HG02970 (cell line): ENCODE results near the gene TRIP13.
"Not testable (repeated sequence)": the region's sequence is repeated elsewhere in the genome, so short reads cannot be mapped to it uniquely, and the experiment has no call there.

Experiments used
- ATAC-seq: cut with Tn5 transposase; IDR thresholded peaks from one replicate; pipeline ENCODE4 v1.9.1; 2021; ENCODE audit warnings: mild to moderate bottlenecking, moderate library complexity, moderate number of reproducible peaks; ENCODE audit not compliant: unreplicated experiment, low FRiP score

TRIP13 gene

DNA sequence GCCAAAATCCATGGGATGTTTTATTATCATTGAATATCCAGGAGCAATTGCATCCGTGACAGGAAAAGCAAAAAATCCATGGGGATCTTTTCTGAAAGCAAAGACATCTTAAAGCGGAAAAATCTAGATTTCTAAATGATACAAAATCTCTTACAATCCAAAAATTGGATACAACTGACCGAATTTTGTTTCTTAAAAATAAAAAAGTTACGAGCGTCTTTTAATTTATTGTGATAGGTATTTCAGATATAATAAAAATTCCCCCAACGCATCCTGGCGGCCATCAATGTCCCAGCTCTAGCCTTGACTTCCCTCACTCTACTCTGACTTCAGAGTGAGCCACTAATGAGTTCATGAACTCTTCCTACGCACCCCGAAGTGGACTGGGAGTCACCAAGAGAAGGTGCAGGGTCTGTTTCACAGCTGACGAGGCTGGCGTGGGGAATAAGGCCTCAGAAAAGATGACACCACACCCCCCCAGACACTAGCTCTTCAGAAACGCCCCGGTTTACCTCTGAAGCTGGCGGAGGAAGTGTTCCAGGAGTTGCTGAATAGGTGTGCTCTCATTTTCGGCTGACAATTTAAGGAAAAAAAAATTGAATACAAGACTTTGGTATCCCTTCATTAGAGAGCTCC is 3.5 kb upstream of the TRIP13 start:
- ATAC-seq: no peak

DNA sequence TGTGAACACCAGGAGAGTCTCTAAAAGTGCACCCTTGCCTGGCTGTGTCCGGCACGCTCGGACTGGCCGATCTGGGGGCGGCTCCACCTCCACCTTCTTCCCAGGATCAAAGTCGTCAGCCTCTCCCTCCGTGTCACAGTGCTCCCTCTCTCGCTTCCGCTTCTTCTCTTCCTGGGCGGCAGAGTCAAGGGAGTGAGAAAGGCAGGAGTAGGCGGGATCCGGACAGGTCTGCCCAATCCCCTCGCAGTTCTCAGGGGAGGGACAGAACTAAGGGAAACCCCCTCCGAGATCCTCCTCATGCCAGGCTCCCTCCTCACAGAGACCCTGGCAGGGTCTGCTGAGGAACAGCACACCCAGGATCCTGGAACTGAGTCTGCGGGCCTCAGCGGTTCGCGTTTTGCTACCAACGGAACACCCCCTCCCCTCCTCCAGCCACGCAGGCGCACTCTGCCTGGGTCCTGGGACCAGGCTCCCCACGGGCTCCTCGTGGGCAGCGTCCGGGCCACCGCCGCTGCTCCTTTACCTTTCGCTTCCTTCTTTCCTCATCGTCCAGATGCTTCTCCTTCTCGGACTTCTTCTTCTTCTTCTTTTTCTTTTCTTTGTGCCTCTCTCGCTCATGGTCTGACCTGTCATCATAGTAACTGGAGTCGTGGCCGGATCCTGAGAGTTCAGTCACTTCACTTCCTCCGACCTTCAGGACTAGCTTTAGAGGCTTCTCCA is 1.4 kb upstream of the TRIP13 start:
- no peak for ATAC-seq

DNA sequence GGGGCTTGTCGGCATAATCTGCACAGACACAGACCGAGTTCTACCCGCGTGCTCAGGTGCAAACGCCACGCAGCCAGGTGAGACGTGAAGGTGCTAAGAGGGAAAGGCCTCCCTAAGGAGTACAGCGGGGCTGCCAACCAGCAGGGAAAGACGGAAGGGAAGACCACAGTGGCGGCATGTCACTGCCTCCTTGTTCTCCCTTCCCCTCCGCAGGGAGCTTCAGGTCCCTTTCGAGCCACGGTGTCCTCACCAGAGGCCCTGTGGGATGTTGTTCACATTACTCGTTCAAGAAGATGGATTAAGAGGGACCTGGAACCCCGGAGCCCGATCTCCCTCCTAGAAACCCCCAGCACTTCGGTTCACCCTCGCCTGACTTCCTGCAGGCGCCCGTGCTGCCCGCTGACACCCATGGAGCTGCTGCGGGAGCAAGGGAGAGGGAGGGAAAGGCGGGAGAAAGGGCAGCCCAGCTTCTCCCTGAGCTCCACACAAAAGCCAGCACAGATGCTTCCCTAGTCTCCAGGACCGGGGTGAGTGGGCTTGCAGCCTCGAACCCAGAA is 769 bp upstream of the TRIP13 start:
- ATAC-seq: no peak

DNA sequence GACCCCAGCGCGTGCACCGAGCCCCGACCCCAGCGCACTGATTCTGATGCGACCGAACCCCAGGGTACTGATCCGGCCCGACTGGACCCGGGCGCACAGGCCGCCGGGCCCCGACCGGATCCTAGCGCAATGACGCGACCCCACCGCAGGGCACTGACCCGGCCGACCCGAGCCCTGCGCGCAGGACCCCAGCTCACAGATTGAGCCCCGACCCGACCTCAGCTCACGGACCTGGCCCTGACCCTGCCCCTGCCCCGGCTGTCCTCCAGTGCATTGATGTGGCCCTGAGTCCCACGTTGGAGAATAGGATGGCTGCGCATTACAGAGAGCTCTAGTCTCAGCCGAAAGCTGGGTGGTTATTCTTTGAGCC is 438 bp downstream of the TRIP13 start:
- ATAC-seq: no peak

DNA sequence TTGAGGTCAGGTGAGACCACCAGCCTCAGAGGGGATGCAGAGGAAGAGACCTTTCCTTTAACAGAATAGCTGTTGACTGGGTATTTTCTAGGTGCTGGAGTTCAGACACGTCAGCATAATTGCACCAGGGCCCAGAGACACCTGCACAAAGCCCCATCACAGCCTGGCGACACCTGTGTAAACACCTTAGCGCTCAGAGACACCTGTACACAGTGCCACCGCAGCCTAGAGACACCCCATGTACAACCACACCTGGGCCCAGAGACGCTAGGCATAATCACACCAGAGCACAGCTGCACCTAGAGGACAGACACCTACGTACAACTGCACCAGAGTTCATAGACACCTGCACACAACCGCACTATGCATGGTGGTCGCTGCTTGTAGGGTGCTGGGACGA is 1.0 kb downstream of the TRIP13 start:
- no peak for ATAC-seq

DNA sequence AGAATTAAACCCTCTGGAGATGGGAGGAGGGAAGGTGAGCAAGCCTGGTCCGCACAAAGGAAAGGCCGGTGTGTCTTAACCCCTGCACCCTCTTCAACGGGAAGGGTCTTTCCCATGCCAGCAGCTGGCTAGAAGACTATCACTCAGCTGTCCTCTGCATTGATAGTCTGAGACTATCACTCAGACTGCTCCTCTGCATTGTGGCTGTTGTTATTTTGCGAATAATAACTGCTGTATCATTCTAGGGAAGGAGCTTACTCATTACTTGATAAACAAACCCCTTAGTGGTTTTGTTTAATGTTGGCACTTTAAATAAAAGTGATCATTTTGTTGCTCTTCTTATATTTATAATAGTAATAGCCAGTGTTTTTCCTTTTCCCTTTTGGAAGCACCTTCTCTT is 8.1 kb downstream of the TRIP13 start:
- no peak for ATAC-seq

DNA sequence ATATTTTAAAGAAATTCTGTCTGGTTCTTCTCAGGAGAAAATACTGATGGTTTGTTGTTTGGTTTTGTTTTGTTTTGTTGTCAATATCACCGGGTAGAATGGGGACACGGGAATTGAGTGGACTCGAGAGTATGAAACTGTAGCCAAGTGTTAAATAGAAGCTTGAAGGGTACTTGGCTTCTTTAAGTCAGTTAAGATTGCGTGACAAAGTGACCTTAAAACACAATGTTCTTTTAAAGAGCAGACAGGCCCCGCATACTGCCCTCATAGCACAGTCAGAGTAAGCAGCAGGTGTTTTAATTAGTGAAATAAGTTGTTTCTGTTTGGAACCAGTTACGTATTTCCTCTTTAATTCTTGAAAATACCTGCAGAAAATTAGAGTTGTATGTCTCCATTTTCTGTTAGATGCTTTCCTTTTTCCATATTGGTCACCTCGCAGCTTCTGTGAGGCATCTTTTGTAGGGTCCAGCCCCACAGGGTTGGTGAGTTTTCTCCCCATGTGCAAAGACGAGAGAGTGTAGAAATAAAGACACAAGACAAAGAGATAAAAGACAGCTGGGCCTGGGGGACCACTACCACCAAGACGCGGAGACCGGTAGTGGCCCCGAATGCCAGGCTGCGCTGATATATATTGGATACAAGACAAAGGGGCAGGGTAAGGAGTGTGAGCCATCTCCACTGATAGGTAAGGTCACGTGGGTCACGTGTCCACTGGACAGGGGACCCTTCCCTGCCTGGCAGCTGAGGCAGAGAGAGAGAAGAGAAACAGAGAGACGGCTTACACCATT is 9.6 kb downstream of the TRIP13 start:
- ATAC-seq: no peak

DNA sequence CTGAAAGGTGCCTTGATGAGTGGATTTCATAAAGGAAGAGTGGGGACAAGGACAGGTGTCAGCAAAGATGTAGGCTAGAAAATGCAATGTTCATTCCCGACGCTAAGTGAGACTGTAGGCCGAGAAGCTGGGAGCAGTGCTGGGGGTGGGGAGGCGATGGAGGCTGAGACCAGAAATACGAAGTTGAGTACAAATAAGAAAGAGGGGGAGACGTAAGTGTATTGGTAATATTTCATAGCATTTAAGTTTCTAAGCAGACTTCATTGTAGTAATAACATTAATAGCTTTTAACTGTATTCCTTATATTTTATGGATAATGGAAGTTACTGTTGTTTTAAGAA is 11.0 kb downstream of the TRIP13 start:
- ATAC-seq: no peak

DNA sequence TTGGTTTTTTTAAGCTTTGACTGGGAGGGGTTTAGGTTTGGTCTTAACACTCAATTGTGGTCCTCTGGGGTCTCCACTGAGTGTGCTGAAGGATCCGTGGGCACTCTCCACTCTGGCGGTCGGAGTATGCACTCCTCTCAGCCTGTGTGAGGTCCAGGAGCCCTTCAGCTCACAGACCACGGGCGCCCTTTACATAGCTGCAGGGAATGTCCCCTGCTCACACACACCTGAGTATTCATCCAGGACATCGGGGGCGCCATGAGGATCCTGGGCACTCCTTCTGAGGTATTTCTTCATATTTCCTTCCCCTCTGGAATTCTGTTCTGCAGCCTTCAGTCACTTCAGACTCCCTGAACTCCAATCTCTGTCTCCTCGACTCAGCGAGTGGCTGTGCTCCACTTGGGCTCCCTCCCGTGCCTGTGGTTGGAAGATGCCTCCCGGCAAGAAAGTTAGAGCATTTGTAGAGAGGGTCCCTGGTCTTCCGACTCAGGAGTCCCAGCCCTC is 12.5 kb downstream of the TRIP13 start:
- no peak for ATAC-seq

DNA sequence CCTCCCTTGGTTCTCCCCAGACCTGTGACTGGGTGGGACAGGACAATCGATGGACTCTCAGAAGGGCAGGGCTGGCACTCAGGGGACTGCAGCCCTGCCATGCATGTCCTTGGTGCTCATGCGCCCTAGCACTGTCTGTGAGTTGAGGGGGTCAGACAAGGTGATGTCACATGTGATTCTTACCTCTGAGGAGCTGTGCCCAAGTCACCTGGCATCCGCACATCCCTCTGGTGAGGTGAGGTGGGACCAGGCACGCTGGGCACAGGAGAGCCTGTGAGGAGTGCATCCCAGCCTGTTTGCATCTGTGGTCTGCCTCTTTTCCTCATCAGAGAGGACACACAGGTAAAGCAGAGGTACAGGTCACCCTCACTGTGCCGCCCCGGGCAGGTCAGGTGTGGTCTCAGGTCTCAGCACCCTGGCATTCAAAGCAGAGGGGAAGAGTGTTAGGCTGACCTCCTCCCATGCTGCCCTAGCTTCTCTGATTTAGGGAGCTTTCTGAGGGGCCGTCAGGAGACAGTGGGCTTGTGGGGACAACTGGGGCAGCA is 14.8 kb downstream of the TRIP13 start:
- no peak for ATAC-seq

DNA sequence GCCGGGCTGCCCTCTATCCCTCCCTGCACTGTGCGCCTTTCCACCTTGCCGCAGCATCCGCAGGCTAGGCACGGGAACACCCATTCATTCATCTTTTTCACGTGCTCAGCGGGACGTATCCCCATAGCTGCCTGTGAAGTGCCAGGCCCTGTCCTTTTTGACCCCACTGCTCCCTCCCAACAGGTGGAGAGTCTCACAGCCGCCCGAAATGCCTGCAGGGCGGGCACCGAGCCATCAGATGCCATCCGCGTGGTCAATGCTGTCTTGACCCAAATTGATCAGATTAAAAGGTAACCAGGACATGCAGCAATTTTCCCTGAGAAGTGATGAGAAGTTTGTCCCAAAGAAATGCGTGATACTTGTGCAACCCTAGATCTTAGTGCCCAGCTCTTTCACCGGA is 15.5 kb downstream of the TRIP13 start:
- ATAC-seq: no peak

DNA sequence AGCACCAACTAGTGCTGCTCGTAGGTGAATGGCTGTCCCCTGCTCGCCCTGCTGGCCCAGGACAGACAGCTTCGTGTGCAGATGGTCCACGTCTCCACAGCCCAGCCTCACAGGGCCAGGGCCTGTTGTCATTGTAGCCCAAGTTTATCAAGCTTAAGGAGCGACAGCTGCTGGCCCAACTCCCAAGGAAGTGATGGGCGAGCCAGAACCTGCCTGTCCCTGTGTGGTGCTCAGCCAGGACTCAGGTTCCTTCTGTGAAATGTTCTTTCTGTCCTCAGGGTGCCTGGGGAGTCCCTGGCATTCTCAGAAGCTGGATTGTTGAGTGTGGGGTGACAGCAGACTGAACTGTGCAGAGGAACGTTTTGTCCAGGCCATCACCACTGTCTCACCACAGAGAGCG is 16.4 kb downstream of the TRIP13 start:
- ATAC-seq: no peak

DNA sequence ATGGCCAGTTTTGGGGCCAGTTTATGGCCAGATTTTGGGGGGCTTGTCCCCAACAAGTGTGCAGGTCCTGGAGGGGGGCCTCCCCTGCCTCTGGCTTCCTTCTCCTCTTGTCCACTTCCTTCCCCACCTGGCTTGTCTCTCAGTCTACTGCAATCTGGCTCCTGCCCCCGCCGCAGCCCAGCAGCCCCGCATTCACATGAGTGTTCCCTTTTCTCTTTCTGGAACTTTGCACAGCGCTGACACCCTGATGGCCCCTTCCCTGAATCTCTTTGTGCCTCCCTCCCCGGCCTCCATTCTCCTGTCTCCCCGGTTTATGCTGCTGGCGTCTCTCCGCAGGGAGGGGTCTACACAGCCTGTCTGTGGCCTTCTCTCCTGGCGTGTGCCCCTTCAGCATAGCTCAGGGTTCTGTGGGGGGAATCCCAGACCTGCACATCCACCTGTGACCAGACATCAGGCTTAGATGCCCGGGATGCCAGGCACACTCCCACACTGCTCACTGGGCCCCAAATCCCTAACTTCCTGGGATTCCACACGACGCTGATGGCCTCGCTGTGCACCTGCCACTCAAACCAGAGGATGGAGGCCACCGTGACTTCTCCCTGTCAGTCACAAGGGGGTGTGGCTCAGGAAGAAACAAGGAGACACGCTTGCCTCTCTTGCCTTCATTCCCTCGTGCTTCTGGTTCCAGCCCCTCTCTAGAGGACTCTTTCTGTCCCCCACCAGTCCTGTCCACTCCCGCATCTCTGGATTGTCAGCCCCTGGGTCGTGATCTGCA is 17.5 kb downstream of the TRIP13 start:
- ATAC-seq: no peak

DNA sequence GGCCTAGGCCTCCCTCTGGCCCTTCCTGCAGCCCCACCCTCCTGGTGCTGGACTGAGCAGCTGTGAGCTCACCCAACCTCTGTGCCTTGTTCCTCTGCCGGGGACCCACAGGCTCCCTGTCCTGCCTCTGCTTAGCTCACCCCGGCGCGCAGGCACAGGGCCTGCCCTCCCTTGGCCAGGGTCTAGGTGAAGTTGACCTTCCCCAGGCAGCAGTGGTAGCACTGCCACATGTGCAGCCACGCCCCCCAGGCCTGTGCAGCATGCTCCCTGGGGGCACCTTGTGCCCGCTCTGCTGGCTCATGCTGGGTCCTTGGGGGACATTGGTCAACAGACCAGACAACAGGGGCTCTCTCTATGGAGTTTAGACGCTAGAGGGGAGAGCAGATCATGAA is 18.1 kb downstream of the TRIP13 start:
- no peak for ATAC-seq

DNA sequence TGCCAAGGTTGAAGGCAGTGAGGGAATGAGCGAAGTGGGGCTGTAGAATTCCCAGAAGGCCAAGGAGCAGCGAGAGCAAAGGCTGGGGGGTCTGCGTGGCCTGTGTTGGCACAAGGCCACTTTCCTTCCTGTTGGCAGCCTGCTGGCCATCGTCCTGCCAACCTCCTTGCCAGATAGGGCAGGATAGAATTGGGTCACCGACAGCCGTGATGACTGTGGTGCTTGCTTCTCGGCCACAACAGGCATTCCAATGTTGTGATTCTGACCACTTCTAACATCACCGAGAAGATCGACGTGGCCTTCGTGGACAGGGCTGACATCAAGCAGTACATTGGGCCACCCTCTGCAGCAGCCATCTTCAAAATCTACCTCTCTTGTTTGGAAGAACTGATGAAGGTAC is 18.9 kb downstream of the TRIP13 start:
- ATAC-seq: no peak

DNA sequence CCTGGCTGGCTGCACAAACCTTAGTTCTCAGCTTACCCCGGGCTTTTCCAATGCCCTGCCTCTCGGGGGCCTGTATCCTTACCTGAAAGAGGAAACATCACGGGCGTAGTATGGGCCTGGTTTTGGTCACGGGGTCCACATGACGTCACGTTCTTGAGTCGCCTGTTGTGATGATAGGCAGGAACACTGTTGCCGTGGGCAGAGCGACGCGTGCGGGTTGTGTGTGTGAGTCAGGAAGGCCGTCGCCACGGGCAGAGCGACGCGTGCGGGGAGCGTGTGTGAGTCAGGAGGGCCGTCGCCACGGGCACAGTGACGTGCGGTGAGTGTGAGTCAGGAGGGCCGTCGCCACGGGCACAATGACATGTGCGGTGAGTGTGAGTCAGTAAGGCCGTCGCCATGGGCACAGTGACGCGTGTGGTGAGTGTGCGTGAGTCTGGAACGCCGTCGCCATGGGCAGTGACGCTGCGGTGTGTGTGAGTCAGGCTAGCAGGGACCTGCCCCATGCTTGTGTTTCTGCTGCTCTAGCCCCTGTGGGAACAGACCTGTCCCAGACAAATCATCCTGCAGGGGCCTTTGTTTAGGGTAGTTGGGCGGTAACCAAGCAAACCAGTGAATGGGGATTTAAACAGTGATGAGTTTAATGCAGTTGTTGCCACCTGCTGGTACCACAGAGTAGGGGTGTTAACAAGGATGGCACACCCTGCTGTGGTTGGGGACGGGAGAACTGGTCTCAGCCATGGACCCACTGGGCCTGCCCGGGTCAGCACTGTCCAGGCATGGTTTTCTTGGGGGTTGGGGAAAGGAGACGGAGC is 19.8 kb downstream of the TRIP13 start:
- ATAC-seq: no peak

DNA sequence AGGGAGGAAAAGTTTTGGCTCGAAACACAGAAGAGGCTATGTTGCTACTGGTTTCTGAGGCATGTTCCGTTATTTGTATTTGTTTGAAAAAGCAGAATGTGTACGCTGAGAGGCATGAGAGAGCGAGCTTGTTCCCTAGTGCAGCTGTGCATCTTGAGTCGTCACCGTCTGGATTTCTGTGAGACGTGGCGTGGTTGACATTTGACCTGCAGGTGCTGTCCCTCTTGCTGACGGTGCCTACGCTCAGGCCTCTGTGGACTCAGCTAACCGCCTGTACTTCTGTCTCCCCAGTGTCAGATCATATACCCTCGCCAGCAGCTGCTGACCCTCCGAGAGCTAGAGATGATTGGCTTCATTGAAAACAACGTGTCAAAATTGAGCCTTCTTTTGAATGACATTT is 21.5 kb downstream of the TRIP13 start:
- no peak for ATAC-seq

DNA sequence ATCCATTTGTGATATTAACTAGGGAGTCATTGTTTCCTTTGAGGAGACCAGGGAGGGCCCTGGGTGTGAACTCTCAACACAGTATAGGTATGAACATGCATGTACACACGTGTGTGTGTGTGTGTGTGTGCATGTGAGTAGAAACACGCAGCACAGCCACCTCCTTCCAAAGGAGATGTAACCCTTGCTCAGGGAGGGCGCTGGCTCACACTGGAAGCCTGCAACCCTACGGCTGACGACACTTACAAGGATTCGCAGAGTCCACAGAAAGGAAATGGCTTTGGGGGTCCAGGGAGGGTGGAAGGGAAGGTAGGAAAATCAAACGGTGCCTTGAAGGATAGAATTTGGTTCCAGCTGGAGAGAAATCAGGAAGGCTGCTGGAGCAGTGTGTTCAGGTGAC is 21.9 kb downstream of the TRIP13 start:
- ATAC-seq: no peak

DNA sequence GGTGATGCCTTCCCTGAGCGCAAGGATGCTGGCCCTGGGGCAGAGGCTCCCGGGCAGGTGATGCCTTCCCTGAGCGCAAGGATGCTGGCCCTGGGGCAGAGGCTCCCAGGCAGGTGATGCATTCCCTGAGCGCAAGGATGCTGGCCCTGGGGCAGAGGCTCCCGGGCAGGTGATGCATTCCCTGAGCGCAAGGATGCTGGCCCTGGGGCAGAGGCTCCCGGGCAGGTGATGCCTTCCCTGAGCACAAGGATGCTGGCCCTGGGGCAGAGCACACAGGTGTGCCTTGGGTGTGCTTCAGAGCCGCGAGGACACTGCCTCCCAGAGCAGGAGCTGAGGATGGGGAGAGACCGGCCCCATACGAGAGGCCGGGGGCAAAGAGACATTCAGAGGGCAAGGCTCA is 22.7 kb downstream of the TRIP13 start:
- not testable (repeated sequence) for ATAC-seq

DNA sequence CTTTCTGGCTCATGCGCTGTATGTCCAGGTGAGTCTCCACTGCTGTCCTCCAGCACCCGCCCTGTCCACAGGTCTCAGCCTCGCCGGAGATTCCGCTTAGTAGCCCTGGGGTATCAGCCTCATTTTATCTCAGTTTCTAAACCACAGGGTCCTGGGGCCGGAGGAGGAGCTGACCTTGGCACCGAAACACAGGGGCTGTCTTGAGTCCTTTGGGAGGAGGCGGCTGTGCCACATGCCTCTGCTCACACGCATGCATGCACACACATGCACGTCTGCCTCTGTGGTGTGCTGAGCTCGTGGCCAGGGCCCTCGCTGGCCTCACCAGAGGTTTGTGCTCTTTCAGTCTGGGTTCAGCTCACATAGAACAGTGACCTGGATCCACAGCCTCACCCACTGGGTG is 23.3 kb downstream of the TRIP13 start:
- ATAC-seq: no peak
